ENCODE measurements around the gene TMEM82. TPM values are rescaled to one million over a fixed set of nuclear protein-coding genes. Genes with fewer than 3 reads are reported as not detected.

Gene TMEM82
- polyA plus RNA-seq, 4 donors, result 3.1 to 4.9 (median 4.4) TPM

DNA sequence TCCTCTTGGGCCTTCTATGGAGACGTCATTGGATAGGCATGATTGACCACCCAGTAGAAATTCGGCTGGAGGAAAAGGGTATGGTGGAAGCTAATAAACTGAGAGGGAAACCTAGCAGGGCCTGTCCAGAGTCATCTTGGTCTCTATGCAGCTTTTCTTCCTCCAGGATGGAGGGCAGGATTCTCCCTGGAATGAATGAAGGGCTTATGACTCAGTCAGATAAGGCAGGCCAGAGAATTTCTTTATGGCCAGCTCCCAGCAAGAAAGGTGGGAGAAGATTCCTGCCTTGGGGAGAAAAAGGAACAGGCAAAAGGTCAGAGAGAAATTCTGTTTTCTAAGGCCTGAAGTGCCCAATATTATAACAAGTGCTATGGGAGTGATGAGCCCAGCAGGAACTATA is 33.4 kb downstream of the TMEM82 start:
- no peak for DNase-seq (ENCODE audit: low read depth in 4 of 4, low spot score in 2 of 4)

DNA sequence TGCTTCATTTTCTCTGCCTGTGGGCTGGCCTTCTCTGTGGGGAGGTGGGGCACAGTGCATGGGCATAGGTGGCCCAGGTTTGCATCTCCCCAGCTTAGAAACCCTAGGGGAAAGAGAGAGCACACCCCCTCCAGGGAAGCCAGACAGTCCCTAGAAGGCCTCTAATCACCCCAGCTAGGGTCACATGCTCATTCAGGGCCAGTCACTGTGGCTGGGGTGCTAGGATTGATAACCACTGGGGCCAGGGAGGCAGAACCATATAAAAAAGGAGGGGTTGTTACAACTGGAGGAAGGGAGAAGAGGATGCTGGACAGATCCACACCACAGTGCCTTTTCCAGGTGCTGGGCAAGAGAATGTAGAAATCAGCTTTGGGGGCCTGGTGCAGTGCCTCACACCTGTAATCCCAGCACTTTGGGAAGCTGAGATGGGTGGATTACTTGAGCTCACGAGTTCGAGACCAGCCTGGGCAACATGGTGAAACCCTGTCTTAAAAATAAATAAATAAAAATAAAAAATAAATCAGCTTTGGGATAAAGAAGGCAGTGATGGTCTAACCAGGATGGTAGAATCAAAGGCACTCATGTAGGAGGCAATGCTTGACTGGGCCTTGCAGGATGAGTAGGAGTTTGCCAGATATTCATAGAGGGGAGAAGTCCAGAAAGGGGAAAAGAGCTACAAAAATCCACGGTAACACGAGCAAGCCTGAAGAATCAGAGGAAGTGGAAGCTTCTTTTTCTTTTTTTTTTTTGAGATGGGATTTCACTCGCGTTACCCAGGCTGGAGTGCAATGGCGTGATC is 35.8 kb downstream of the TMEM82 start:
- DNase-seq (ENCODE audit: low read depth in 4 of 4, low spot score in 2 of 4), result no peak

- DNase-seq (ENCODE audit: low read depth in 4 of 4, low spot score in 2 of 4), result no peak
Observed at GRCh38 chr1:15785683-15786082, 43.4 kb downstream of the TMEM82 start.

DNA sequence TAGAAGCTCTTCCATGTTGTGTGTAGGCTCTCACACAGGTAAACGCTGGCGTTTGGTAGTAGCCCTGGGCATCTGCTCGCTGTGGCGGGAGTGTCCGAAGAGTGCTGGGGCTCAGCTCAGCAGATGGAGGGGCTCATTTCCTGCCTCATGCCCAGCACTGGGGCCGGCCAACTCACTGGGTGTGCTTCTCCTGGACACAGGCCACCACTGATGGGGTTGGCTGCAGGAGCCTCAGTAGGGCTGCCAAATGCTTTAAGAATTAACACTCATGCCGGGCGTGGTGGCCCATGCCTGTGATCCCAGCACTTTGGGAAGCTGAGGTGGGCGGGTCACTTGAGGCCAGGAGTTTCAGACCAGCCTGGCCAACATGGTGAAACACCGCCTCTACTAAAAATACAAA is 44.3 kb downstream of the TMEM82 start:
- DNase-seq (ENCODE audit: low read depth in 4 of 4, low spot score in 2 of 4), result no peak

DNA sequence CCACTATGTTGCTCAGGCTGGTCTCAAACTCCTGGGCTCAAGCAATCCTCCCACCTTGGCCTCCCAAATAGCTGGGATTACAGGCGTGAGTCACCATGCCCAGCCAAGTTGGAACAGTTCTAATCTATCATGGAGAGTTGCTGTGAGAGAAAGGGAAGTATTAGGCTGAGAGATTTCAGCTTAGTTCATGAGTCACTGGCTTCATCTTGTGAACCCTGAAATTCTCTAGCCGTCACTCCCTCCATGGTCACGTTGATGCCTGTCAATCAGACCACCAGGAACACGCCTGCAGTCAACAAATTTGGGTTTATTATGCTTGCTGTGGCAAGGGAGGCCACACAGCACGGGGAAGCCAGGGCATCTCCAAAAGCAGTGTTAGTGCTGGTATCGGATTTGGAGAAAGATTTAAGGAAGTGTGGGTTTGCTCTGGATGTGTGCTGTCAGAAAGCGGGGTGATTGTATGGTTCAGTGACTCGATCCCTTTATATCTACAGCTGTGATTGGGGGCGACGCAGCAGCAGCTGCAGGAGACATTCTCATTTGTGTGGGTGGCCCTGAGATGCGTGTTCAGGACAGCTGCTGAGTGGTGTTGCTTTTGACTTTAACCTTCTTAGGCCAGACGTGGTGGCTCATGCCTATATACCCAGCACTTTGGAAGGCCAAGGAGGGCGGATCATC is 46.5 kb downstream of the TMEM82 start:
- no peak for DNase-seq (ENCODE audit: low read depth in 4 of 4, low spot score in 2 of 4)

GRCh38 chr1:15796086-15796462 is 53.8 kb downstream of the TMEM82 start:
- no peak for DNase-seq (ENCODE audit: low read depth in 4 of 4, low spot score in 2 of 4)

Other genes starting within 250 kb of the TMEM82 start
- 10 to 100 TPM; 24.6 to 39.1 (median 30.2) TPM for gene CASP9, start 218.3 kb upstream of the TMEM82 start, polyA plus RNA-seq (ENCODE audit: insufficient read length in 4 of 4)
- 10 to 100 TPM; 20.9 to 39.0 (median 31.3) TPM for gene DNAJC16, start 215.7 kb upstream of the TMEM82 start, polyA plus RNA-seq (ENCODE audit: insufficient read length in 4 of 4)
- gene AGMAT, start 157.4 kb upstream of the TMEM82 start, polyA plus RNA-seq (ENCODE audit: insufficient read length in 4 of 4), result 10 to 100 TPM; 21.0 to 35.8 (median 34.3) TPM
- 10 to 100 TPM; 13.4 to 26.2 (median 20.6) TPM for gene DDI2, start 125.0 kb upstream of the TMEM82 start, polyA plus RNA-seq (ENCODE audit: insufficient read length in 4 of 4)
- gene PLEKHM2, start 58.2 kb upstream of the TMEM82 start, polyA plus RNA-seq (ENCODE audit: insufficient read length in 4 of 4), result 10 to 100 TPM; 42.3 to 54.1 (median 49.1) TPM
- gene SLC25A34, start 6.2 kb upstream of the TMEM82 start, polyA plus RNA-seq (ENCODE audit: insufficient read length in 4 of 4), result 1 to 10 TPM; 1.3 to 5.7 (median 2.9) TPM
- gene FBLIM1, start 16.3 kb downstream of the TMEM82 start, polyA plus RNA-seq (ENCODE audit: insufficient read length in 4 of 4), result 10 to 100 TPM; 46.1 to 67.0 (median 56.0) TPM
- 1 to 10 TPM; 1.4 to 3.8 (median 1.7) TPM for gene UQCRHL, start 65.2 kb downstream of the TMEM82 start, polyA plus RNA-seq (ENCODE audit: insufficient read length in 4 of 4)
- 10 to 100 TPM; 46.9 to 70.6 (median 58.3) TPM for gene SPEN, start 105.2 kb downstream of the TMEM82 start, polyA plus RNA-seq (ENCODE audit: insufficient read length in 4 of 4)
- gene ZBTB17, start 233.6 kb downstream of the TMEM82 start, polyA plus RNA-seq (ENCODE audit: insufficient read length in 4 of 4), result 10 to 100 TPM; 30.4 to 42.6 (median 33.7) TPM